AG10803 (cell line): ENCODE results near the gene SOCS2.

Source experiments
- DNase-seq: peaks from one replicate; pipeline ENCODE4 v3.0.0; 2010; ENCODE audit warnings: low read depth
- H3K4me3 ChIP-seq: 2 replicates; pipeline ENCODE4 v1.5.1; 2011; ENCODE audit warnings: mild to moderate bottlenecking, low read length, control low read depth
- TF ChIP-seq, protein P1 (sequence below): conservative IDR thresholded peaks from 2 replicates; pipeline ENCODE4 v1.5.1; 2011; ENCODE audit warnings: mild to moderate bottlenecking, low read length, control low read depth, inconsistent platforms

Gene SOCS2

DNA sequence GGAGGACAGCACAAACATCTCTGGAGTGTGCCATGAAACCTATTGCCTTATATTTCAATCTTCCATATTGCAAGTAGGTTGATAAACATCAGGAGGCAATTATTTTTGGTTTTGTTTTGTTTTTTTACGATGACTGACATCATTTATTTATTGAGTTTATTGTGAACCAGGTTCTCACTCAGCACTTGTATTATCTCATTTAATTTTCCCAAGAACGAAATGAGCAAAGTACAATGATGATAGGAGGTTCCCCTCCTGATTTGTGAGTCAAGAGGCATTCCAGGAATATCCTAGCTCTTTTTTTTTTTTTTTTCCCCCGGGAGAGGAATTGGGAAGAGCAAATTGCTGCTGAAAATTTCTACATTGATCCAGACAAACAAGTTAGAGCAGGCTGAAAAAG is 4.7 kb downstream of the SOCS2 start:
- no peak for DNase-seq
- TF ChIP-seq, protein P1, sequence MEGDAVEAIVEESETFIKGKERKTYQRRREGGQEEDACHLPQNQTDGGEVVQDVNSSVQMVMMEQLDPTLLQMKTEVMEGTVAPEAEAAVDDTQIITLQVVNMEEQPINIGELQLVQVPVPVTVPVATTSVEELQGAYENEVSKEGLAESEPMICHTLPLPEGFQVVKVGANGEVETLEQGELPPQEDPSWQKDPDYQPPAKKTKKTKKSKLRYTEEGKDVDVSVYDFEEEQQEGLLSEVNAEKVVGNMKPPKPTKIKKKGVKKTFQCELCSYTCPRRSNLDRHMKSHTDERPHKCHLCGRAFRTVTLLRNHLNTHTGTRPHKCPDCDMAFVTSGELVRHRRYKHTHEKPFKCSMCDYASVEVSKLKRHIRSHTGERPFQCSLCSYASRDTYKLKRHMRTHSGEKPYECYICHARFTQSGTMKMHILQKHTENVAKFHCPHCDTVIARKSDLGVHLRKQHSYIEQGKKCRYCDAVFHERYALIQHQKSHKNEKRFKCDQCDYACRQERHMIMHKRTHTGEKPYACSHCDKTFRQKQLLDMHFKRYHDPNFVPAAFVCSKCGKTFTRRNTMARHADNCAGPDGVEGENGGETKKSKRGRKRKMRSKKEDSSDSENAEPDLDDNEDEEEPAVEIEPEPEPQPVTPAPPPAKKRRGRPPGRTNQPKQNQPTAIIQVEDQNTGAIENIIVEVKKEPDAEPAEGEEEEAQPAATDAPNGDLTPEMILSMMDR = no peak

DNA sequence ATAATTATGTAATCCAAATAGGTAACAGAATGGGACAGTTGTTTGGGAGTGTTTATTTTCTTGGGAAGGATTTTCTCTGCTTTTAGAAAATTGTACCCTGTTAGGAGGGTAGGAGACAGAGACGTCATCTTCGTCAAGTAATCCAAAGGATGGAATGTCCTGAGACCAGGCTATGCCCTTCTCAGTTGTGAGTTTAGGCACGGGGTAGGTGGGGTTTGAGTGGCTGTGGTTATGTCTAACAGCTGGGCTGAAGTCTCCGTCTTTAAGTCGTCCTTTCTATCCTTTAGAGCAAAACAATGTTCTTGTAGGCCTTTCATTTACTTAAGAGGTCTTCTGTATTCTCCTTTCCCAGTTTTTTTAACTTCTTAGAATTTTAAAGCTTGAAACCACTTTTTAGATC is 5.7 kb downstream of the SOCS2 start:
- DNase-seq = no peak
- no peak overlapping the region for H3K4me3 ChIP-seq
- TF ChIP-seq, protein P1 = no peak

More for the DNA sequence above, 4.7 kb downstream of the SOCS2 start:
- no peak overlapping the region for H3K4me3 ChIP-seq

DNA sequence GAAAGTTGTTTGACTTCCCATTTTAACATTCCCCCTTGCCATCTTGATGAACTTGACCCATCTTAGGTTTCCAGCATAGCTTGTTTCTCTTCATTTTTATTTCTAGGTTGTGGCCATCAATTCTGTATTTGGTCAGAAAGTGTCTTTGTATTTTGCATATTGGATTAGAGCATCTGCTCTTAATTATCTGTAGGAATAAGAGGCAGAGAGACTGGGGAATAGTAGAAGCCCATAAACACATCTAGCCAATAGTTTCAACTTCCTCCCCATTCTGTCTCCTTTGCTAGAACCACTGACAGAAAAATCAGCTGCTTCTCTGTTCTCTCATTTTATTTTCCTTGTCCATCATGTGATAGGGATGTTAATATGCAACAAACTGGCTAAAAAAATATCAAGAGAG is 8.2 kb downstream of the SOCS2 start:
- TF ChIP-seq, protein P1 = no peak
- DNase-seq = no peak
- no peak overlapping the region for H3K4me3 ChIP-seq

DNA sequence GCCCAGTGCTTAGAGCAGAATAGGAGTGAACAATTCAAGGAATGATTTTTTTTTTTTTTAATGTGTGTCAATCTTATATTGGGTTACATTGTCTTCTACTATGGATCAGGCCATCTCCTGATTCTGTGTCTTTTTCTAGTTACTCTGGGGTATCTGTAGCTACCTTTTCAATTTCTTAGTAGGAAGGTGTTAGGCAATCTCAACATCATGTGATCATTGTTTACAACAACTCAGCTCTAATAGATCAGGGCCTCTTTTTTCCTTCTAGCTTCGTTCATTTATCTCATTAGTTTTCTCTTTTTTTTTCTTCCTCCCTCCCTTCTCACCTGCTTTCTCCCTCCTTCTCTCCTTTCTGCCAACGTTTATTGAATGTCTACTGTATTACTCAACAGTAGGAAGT is 8.9 kb downstream of the SOCS2 start:
- no peak overlapping the region for H3K4me3 ChIP-seq
- no peak for DNase-seq
- TF ChIP-seq, protein P1 = no peak

GRCh38 chr12:93582351-93582750 is 9.9 kb downstream of the SOCS2 start:
- TF ChIP-seq, protein P1 = no peak
- DNase-seq = no peak
- no peak overlapping the region for H3K4me3 ChIP-seq

GRCh38 chr12:93583627-93584392 is 11.3 kb downstream of the SOCS2 start:
- no peak overlapping the region for H3K4me3 ChIP-seq
- TF ChIP-seq, protein P1 = no peak
- no peak for DNase-seq

DNA sequence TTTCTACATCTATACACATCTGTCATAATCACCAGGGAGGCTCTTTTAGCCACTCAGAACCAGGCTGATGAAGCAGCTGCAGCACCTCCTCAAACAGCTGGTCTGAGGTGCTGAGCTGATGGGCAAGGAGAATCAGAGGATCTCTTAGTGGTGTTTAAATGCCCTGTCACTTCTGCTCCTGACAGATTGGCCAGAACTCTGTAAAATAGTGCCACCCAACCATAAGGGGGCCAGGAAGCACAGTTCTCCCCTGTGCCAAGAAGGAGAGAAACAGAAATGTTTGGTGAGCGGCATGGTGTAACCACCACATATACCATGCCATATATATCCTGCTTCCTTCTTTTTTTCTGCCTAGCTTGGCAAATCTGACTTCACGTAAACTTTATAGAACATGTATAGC is 12.8 kb downstream of the SOCS2 start:
- TF ChIP-seq, protein P1 = no peak
- DNase-seq = no peak
- no peak overlapping the region for H3K4me3 ChIP-seq
